GM12891 (cell line): ENCODE results near the gene RAE1.

ENCODE experiments used
- PAX5 ChIP-seq: IDR thresholded peaks from 2 replicates; pipeline ENCODE4 v1.6.1; 2011; ENCODE audit warnings: low read length, moderate library complexity, mild to moderate bottlenecking; ENCODE audit not compliant: insufficient read depth, severe bottlenecking
- POLR2A ChIP-seq: IDR thresholded peaks from 2 replicates; pipeline ENCODE4 v1.6.1; 2011; ENCODE audit warnings: low read depth, low read length, control low read depth
- POLR2AphosphoS5 ChIP-seq: IDR thresholded peaks from 2 replicates; pipeline ENCODE4 v1.6.1; 2011; ENCODE audit warnings: low read depth, low read length, control low read depth
- POU2F2 ChIP-seq: IDR thresholded peaks from 2 replicates; pipeline ENCODE4 v1.6.1; 2011; ENCODE audit warnings: low read depth, mild to moderate bottlenecking, control low read depth, low read length, moderate library complexity
- SPI1 ChIP-seq: IDR thresholded peaks from 2 replicates; pipeline ENCODE4 v1.6.1; 2011; ENCODE audit warnings: low read depth, low read length, control low read depth
- TAF1 ChIP-seq: IDR thresholded peaks from 2 replicates; pipeline ENCODE4 v1.6.1; 2011; ENCODE audit warnings: low read depth, low read length, control low read depth

DNA sequence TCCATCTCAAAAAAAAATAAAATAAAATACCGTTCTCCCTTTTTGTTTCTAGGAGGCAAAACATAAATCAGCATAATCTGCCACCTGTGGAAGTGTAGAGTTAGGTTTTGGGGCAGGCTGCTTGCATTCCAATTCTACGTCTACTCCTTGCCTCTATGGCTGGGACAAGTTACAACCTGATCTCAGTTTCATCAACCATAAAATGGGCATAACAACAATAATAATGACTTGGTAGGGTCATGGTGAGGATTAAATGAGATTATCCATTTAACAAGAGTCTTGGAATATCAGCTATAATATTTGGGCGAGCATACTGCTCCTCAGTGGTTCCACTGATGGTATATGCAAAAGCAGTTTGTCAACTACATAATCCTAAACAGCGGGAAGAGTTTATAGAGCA is 3.7 kb upstream of the RAE1 start:
- TF ChIP-seq POU2F2 (no peak), POLR2A (no peak), POLR2AphosphoS5 (no peak), TAF1 (no peak), PAX5 (no peak), SPI1 (no peak)
